Activated CD4-positive, CD25-positive, alpha-beta regulatory T cell treated with anti-CD3 and anti-CD28 coated beads, Interleukin-2, amount 50 U/mL, for 16 hours (primary cell): ENCODE data around the gene SCN9A.

ENCODE experiments used
- DNase-seq: peaks from one replicate; pipeline ENCODE4 v3.0.0-alpha.2; 2020; ENCODE audit warnings: low read depth, low spot score

The SCN9A gene

GRCh38 chr2:166180951-166181812 is 194.6 kb downstream of the SCN9A start:
- DNase-seq, result no peak

DNA sequence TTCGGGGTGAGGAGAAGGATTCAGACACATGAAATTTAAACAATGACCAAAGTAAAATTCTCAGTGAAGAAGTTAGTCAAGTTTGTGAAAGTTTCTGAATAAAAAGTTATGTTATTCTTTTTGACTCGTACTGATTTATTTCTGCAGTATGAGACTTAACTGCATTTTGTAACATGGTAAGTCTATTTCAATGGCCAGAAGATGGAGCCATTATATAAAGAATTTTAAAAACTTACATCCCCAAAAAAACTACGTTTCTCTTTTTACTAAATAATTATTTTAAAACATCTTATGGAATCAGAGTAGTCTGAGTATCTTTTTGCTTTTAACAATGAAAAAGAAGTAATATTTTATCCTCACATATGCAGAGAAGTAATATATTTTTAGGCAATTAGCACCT is 196.5 kb downstream of the SCN9A start:
- DNase-seq, result no peak

DNA sequence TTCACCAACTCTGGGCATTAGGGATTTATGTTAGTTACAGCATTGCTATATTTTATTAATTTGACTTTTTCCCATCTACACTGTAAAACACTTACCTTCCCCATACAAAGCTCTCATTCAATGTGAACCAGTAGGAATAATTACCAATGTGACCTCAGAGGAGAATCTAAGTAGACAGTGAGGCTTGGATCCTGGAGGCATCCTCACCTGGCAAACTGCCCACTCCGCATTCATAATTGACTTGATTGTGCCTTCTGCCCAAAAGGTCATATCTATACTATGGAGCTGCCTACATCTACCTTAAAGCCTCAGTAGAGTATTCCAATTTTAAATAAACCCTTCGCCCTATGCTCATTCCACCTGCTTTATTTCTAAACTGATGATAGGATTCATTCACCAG is 202.5 kb downstream of the SCN9A start:
- DNase-seq, result no peak

GRCh38 chr2:166171216-166171615 is 204.5 kb downstream of the SCN9A start:
- no peak for DNase-seq

DNA sequence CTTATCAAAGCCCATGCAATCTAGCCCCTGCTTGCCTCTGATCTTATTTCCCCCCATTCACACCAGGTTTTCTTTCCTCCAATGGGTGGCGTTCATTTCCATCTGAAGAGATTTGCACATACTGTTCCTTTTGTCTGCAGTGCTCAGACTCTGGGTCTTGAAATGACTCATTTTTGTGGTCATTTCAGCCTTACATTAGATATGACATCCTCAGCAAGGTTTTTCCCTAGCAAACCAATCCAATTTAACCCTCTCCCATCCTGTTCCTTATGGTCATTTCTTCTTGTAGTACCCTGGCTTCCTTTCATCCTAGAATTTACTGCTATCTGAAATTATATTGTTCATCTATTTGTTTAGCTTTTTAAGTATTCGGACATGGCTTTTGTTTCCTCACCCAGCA is 205.4 kb downstream of the SCN9A start:
- DNase-seq, result no peak

- DNase-seq, result no peak
These were observed 208.3 kb downstream of the SCN9A start for GRCh38 chr2:166167449-166167848.

DNA sequence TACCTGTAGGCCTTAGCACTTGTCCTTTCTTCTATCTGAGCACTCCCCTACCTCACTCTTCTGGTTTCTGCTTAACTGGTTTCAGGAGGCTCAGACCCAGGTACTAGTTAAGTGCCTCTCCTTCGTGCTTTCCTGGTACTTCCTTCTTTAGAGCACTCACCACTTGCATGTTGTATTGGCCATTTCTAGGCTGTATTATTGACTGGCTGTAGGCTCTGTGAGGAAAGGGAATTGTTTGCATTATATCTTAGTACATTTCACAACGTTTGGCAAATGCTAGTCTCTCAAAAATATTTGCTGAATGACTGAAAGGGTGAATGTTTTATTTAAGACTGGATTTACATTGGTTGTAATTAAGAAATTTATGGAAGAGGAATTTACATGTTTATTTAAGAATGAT is 212.0 kb downstream of the SCN9A start:
- DNase-seq, result no peak

- no peak for DNase-seq
These were observed 217.2 kb downstream of the SCN9A start for GRCh38 chr2:166158546-166158945.

DNA sequence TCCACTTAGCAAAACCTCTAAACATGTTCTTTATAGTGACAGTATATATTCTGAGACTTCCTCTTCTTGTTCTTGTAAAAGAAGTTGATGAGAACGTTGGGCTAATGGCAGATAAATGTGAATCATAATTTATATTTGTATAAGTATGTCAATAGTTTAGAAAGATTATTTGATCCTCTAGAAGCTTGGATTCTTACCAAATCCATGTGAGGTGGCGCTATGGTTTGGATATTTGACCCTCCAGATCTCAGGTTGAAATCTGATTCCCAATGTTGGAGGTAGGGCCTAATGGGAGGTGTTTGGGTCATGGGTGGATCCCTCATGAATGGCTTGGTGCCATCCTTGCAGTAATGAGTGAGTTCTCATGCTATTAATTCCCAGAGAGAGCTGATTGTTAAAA is 218.2 kb downstream of the SCN9A start:
- DNase-seq, result no peak

DNA sequence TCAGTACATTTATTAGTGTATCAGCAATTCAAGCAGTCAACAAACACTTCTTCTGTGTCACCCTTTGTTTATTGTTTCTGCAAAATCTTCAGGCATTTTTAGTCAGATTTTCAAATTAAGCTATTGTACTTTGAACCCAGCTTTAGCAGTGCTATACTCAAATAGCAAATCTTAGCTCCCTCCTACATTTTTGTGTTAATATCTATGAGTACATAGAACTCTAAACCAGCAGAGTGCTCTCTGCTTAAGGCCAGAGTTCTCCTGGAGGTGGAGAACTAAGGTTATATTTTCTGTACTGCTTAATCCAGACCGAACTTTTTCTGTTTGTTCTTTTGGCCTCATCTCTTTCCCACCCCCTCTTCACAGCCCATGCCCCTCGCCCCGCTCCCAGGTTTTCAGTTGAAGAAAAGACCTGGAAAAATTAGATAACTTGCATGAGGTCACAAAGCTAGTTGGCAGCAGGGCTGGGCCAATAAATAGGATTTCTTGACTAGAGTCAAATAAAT is 218.7 kb downstream of the SCN9A start:
- DNase-seq, result no peak

DNA sequence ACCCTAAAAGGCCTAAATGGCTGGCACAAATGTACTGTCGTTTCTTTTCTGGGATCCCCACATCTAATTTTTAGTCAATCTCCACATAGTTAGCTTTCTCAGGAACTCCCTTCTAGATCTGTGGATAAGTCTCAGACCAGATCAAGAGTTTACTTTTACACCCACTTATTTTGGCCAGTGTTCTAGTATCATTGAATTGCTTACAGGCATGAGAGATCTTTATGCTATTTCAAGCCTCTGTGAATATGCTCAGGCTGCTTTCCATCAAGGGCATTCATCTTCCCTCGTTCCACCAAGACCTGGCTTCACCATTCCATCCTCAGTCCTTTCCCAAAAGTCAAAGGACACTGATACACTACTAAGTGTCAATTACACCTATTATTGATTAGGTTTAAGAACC is 220.2 kb downstream of the SCN9A start:
- DNase-seq, result no peak

GRCh38 chr2:166154685-166155338 is 220.9 kb downstream of the SCN9A start:
- no peak for DNase-seq

- DNase-seq, result no peak
These were observed 223.7 kb downstream of the SCN9A start for GRCh38 chr2:166152064-166152463.

DNA sequence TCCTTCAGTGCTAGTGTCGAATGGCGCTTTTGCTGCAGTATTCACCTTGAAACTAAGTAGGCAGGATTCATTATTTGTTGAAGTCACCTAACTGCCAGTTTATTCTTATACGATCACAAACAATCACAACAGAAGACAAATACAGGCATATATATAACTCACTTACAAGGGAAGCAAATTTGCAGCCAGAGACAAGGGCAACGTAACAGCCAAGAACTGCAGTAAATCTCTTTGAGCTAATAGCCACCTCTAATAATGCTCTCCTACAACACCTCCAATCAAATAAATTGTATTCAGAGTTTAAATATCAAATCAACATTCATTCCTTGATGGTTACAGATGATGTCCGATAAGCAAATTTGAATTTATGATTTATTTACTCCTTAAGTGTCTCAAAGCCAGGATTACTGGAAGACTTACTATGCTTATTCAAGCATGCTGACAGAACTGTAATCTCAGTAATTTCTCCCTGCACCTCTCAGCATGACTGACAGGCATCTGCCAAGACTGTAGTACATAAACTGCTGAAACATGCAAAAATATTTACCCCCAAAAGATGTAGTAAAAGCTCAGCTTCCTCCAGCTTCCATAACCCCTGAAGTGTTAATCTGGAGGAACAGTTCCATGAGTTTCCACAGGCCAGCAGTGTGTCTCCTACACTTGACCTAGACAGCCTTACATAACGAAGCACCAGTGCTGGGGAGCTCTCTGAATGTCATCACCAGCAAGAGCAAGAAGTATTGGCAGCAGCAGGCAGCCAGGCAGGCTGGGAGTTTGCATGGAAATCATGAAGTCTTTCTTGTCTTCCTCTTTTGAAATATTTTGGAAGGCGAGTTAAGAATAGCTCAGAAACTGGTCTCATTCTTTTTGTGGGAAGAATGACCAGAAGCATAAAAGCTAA is 227.0 kb downstream of the SCN9A start:
- no peak for DNase-seq

GRCh38 chr2:166147883-166148282 is 227.9 kb downstream of the SCN9A start:
- no peak for DNase-seq
